HEK293 (cell line): ENCODE data around the gene KIAA1191.

ENCODE experiments used
- GLI2 ChIP-seq: fragments of 450-650 bp; formaldehyde crosslinking; IDR thresholded peaks from 2 replicates; pipeline ENCODE4; 2017; ENCODE audit warnings: missing biosample characterization, missing genetic modification characterization, low read depth, borderline replicate concordance
- HOXC10 ChIP-seq: sonication (generic); formaldehyde crosslinking; IDR thresholded peaks from 2 replicates; pipeline ENCODE4 v1.8.1; 2023; ENCODE audit warnings: mild to moderate bottlenecking, missing genetic modification reagents
- KLF16 ChIP-seq: fragments of 450-650 bp; formaldehyde crosslinking; IDR thresholded peaks from 2 replicates; pipeline ENCODE4 v1.5.1; 2017; ENCODE audit warnings: missing biosample characterization, missing genetic modification characterization
- PBX3 ChIP-seq: sonication (generic); formaldehyde crosslinking; IDR thresholded peaks from 2 replicates; pipeline ENCODE4 v1.8.1; 2022; ENCODE audit warnings: mild to moderate bottlenecking, moderate library complexity, missing genetic modification reagents
- PRDM4 ChIP-seq: fragments of 450-650 bp; formaldehyde crosslinking; IDR thresholded peaks from 2 replicates; pipeline ENCODE4 v1.5.1; 2017; ENCODE audit warnings: missing biosample characterization, missing genetic modification characterization
- SCRT2 ChIP-seq: fragments of 450-650 bp; formaldehyde crosslinking; IDR thresholded peaks from 2 replicates; pipeline ENCODE4 v1.5.1; 2016; ENCODE audit warnings: missing biosample characterization, missing genetic modification characterization
- TRIM28 ChIP-seq: IDR thresholded peaks from 2 replicates; pipeline ENCODE4 v1.6.1; 2011; ENCODE audit warnings: low read length, control low read depth, borderline replicate concordance
- YY1 ChIP-seq: fragments of 450-650 bp; formaldehyde crosslinking; IDR thresholded peaks from 2 replicates; pipeline ENCODE4 v1.5.1; 2018; ENCODE audit warnings: missing biosample characterization, missing genetic modification characterization
- ZBTB1 ChIP-seq: fragments of 450-650 bp; formaldehyde crosslinking; IDR thresholded peaks from 2 replicates; pipeline ENCODE4 v1.5.1; 2016; ENCODE audit warnings: missing biosample characterization, missing genetic modification characterization
- ZBTB11 ChIP-seq: fragments of 450-650 bp; formaldehyde crosslinking; conservative IDR thresholded peaks from 2 replicates; pipeline ENCODE4 v1.5.1; 2016; ENCODE audit warnings: low read depth, missing biosample characterization, missing genetic modification characterization
- ZFP69B ChIP-seq: fragments of 450-650 bp; formaldehyde crosslinking; IDR thresholded peaks from 2 replicates; pipeline ENCODE4 v1.5.1; 2016; ENCODE audit warnings: missing biosample characterization, missing genetic modification characterization
- ZNF121 ChIP-seq: fragments of 450-650 bp; formaldehyde crosslinking; IDR thresholded peaks from 2 replicates; pipeline ENCODE4 v1.5.1; 2016; ENCODE audit warnings: missing biosample characterization, missing genetic modification characterization
- ZNF146 ChIP-seq: fragments of 450-650 bp; formaldehyde crosslinking; IDR thresholded peaks from 2 replicates; pipeline ENCODE4 v1.5.1; 2016; ENCODE audit warnings: missing biosample characterization, missing genetic modification characterization
- ZNF16 ChIP-seq: fragments of 450-650 bp; formaldehyde crosslinking; IDR thresholded peaks from 2 replicates; pipeline ENCODE4 v1.5.1; 2016; ENCODE audit warnings: low read depth, missing biosample characterization, missing genetic modification characterization
- ZNF184 ChIP-seq: fragments of 450-650 bp; IDR thresholded peaks from 2 replicates; pipeline ENCODE4 v1.5.1; 2018; ENCODE audit warnings: missing biosample characterization, mild to moderate bottlenecking, missing genetic modification characterization
- ZNF366 ChIP-seq: fragments of 450-650 bp; formaldehyde crosslinking; conservative IDR thresholded peaks from 2 replicates; pipeline ENCODE4 v1.5.1; 2016; ENCODE audit warnings: missing biosample characterization, missing genetic modification characterization
- ZNF404 ChIP-seq: fragments of 450-650 bp; formaldehyde crosslinking; IDR thresholded peaks from 2 replicates; pipeline ENCODE4 v1.5.1; 2017; ENCODE audit warnings: missing biosample characterization, missing genetic modification characterization
- ZNF510 ChIP-seq: fragments of 450-650 bp; formaldehyde crosslinking; IDR thresholded peaks from 2 replicates; pipeline ENCODE4 v1.5.1; 2018; ENCODE audit warnings: mild to moderate bottlenecking, missing genetic modification characterization, missing biosample characterization; ENCODE audit not compliant: insufficient replicate concordance
- ZNF529 ChIP-seq: fragments of 450-650 bp; formaldehyde crosslinking; IDR thresholded peaks from 2 replicates; pipeline ENCODE4 v1.5.1; 2017; ENCODE audit warnings: missing genetic modification characterization, missing biosample characterization; ENCODE audit not compliant: insufficient replicate concordance
- ZNF580 ChIP-seq: fragments of 450-650 bp; formaldehyde crosslinking; IDR thresholded peaks from 2 replicates; pipeline ENCODE4 v1.5.1; 2016; ENCODE audit warnings: missing biosample characterization, missing genetic modification characterization
- ZNF585B ChIP-seq: fragments of 450-650 bp; formaldehyde crosslinking; IDR thresholded peaks from 2 replicates; pipeline ENCODE4 v1.5.1; 2016; ENCODE audit warnings: missing biosample characterization, missing genetic modification characterization
- ZNF600 ChIP-seq: fragments of 450-650 bp; formaldehyde crosslinking; IDR thresholded peaks from 2 replicates; pipeline ENCODE4 v1.5.1; 2016; ENCODE audit warnings: missing biosample characterization, missing genetic modification characterization
- ZNF639 ChIP-seq: fragments of 450-650 bp; formaldehyde crosslinking; IDR thresholded peaks from 2 replicates; pipeline ENCODE4 v1.5.1; 2016; ENCODE audit warnings: missing biosample characterization, missing genetic modification characterization
- ZNF660 ChIP-seq: fragments of 450-650 bp; IDR thresholded peaks from 2 replicates; pipeline ENCODE4 v1.5.1; 2018; ENCODE audit warnings: missing biosample characterization, mild to moderate bottlenecking, missing genetic modification characterization
- ZNF677 ChIP-seq: fragments of 450-650 bp; IDR thresholded peaks from 2 replicates; pipeline ENCODE4 v1.5.0; 2018; ENCODE audit warnings: missing biosample characterization, mild to moderate bottlenecking, missing genetic modification characterization, moderate library complexity
- TF ChIP-seq, protein P1 (sequence below): fragments of 450-650 bp; formaldehyde crosslinking; IDR thresholded peaks from 2 replicates; pipeline ENCODE4 v1.5.1; 2016; ENCODE audit warnings: missing biosample characterization, missing genetic modification characterization, low read depth
- TF ChIP-seq, protein P2 (sequence below): fragments of 450-650 bp; formaldehyde crosslinking; IDR thresholded peaks from 2 replicates; pipeline ENCODE4 v1.5.1; 2017; ENCODE audit warnings: missing biosample characterization, missing genetic modification characterization

KIAA1191 gene

DNA sequence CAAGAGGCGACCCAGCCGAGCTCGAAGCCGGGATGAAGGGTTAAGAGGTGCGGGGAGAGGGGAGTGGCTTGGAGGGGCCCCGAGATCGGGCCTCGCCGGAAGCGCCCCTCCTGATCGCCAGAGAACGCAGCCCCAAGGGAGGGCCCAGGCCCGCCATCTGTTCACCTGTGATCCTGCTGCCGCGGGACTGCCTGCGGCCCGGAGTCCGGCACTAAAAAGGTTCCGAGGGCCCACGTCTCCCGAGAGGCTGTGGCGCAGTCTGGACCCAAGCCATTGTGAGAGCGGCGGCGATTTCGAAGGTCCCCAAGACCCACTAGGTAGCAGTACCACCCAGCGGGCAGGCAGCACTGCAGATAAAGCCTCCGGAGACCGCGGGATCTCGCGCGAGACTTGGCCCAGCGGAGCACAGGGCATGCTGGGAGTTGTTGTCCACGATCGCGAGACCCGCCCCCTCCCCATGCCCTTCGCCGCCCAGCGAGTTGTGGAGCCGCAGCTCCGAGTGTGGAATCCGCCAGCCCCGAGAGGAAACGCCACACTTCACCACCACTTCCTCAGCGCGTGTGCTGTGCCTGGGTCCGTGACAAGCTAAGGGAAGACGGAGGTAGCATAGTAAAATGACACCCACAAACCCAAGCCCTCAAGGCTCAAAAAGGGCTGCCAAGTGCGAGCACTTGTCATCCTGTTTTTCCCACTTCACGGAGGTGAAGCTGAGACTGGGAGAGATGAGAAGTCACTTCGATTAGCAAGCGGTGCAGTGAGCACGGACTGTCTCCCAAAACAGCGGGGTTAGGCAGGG is at the start of gene KIAA1191 (continued):
- peak; percentile 21; the same call in 1 of the 2 replicates for TF ChIP-seq ZNF639 (tag by site-specific recombination)
- no peak for TF ChIP-seq ZNF677 (tag by site-specific recombination)
- no peak; the same call in none of the 2 replicates for TF ChIP-seq ZNF580 (tag by site-specific recombination)
- TF ChIP-seq ZNF585B (tag by site-specific recombination) = 0 out of 2 replicates have a peak, but pooled peaks have one; percentile 5
- no peak for TF ChIP-seq ZNF121 (tag by site-specific recombination)
- TF ChIP-seq ZNF600 (tag by site-specific recombination) = peak; percentile 69
- 0 out of 2 replicates have a peak, but pooled peaks have one; percentile 57 for TF ChIP-seq TRIM28
- no peak for TF ChIP-seq ZNF404 (tag by site-specific recombination)
- TF ChIP-seq ZNF510 = no peak
- TF ChIP-seq, protein P1, sequence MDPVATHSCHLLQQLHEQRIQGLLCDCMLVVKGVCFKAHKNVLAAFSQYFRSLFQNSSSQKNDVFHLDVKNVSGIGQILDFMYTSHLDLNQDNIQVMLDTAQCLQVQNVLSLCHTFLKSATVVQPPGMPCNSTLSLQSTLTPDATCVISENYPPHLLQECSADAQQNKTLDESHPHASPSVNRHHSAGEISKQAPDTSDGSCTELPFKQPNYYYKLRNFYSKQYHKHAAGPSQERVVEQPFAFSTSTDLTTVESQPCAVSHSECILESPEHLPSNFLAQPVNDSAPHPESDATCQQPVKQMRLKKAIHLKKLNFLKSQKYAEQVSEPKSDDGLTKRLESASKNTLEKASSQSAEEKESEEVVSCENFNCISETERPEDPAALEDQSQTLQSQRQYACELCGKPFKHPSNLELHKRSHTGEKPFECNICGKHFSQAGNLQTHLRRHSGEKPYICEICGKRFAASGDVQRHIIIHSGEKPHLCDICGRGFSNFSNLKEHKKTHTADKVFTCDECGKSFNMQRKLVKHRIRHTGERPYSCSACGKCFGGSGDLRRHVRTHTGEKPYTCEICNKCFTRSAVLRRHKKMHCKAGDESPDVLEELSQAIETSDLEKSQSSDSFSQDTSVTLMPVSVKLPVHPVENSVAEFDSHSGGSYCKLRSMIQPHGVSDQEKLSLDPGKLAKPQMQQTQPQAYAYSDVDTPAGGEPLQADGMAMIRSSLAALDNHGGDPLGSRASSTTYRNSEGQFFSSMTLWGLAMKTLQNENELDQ (tag by site-specific recombination) = no peak
- peak; percentile 42; the same call in 1 of the 2 replicates for TF ChIP-seq ZFP69B
- peak; percentile 95 for TF ChIP-seq ZBTB11 (tag by site-specific recombination)
- TF ChIP-seq PBX3 (CRISPR knock-in tag) = no peak
- TF ChIP-seq ZNF16 (tag by site-specific recombination) = no peak
- TF ChIP-seq ZNF184 = no peak
- peak; percentile 36; the same call in 1 of the 2 replicates for TF ChIP-seq ZNF146 (tag by site-specific recombination)
- no peak for TF ChIP-seq ZNF529 (tag by site-specific recombination)
- no peak; the same call in none of the 2 replicates for TF ChIP-seq KLF16
- peak; percentile 19; the same call in 1 of the 2 replicates for TF ChIP-seq ZNF366 (tag by site-specific recombination)
- TF ChIP-seq ZBTB1 = no peak
- peak; percentile 42 for TF ChIP-seq SCRT2 (tag by site-specific recombination)
- TF ChIP-seq YY1 (tag by site-specific recombination) = peak; percentile 56; the same call in 1 of the 2 replicates
- TF ChIP-seq GLI2 (tag by site-specific recombination) = no peak
- no peak; the same call in 1 of the 2 replicates for TF ChIP-seq PRDM4 (tag by site-specific recombination)
- TF ChIP-seq ZNF660 (tag by site-specific recombination) = 0 out of 2 replicates have a peak, but pooled peaks have one; percentile 83
- no peak for TF ChIP-seq HOXC10 (CRISPR knock-in tag)
- TF ChIP-seq, protein P2, sequence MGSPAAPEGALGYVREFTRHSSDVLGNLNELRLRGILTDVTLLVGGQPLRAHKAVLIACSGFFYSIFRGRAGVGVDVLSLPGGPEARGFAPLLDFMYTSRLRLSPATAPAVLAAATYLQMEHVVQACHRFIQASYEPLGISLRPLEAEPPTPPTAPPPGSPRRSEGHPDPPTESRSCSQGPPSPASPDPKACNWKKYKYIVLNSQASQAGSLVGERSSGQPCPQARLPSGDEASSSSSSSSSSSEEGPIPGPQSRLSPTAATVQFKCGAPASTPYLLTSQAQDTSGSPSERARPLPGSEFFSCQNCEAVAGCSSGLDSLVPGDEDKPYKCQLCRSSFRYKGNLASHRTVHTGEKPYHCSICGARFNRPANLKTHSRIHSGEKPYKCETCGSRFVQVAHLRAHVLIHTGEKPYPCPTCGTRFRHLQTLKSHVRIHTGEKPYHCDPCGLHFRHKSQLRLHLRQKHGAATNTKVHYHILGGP (tag by site-specific recombination) = no peak
